ENCODE results near the gene CDK2.

CDK2 gene

DNA sequence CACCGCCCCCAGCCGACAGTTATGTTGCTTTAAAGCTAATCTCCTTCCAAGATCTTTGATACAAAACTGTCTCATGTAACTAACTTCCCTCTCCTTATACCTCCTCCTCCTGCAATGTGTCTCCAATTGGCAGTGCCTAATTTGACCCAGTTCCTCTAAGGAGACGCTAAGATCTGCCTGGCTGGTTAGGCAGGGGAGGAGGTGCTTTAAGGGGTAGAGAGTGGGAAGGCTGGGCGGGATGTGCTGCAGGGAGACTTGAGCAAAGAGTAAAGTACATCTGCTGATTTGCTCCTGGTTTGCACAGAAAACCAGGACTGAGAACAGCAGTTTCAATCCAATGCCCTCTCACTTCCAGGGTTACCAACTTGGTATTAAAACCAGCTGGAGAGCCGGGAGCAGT, 46.9 kb downstream of the CDK2 start:
- no peak for DNase-seq (ENCODE audit: low spot score)

DNA sequence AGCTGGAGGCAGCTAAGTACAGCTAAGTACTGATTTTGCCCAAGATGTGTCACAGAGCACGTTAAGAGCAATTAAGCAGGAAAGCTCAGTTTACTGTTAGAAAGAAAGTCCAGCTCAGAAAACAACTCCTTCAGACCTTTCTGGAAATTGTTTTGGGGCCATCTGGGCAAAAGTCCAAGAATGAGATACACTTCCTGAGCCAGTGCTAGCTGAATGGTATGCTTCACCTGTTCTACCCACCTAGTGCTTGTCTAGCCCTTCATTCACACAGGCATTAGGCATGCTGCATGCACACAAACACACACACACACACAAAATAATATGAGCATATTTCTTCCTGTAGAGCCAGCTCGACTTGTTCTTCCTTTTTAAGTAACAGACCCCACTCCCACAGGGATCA, 47.6 kb downstream of the CDK2 start:
- no peak for DNase-seq (ENCODE audit: low spot score)

DNA sequence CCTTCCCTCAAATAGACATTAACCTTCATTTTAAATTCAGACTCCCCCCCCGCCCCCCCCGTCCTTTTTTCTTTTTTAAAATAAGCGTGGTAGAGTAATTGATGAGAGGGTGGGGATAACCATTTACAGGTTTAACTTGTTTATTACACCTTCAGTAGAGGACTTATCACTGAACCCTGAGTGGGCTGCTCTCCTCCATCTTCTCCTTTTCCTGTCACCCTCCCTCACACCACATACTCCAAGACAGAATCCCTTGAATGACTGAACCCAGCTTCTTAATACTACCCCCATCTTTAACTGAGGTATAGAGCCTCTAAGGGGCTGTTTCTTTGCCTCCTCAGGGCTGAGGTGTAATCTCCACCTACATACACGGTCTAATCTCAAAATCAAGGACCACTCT, 50.6 kb downstream of the CDK2 start:
- DNase-seq (ENCODE audit: low spot score), result no peak

DNA sequence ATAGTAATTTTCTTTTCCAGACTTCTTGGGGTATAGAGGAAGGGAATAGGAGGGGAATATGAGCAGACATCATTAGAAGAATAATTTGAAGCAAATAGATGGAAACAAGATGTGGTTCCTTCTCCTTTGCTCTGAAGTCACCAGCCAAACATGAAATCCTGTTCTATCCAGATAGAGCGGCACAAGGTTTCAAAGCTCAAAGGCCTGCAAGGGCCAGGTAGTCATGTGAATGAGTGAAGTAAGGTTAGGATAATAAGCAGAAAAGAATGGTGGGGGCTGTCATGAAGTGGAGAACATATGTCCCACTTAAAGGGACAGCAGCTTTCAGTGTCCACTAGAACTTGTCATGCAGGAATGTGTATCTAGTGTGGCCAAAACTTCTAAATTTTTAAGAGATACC, 51.7 kb downstream of the CDK2 start:
- DNase-seq (ENCODE audit: low spot score), result no peak

DNA sequence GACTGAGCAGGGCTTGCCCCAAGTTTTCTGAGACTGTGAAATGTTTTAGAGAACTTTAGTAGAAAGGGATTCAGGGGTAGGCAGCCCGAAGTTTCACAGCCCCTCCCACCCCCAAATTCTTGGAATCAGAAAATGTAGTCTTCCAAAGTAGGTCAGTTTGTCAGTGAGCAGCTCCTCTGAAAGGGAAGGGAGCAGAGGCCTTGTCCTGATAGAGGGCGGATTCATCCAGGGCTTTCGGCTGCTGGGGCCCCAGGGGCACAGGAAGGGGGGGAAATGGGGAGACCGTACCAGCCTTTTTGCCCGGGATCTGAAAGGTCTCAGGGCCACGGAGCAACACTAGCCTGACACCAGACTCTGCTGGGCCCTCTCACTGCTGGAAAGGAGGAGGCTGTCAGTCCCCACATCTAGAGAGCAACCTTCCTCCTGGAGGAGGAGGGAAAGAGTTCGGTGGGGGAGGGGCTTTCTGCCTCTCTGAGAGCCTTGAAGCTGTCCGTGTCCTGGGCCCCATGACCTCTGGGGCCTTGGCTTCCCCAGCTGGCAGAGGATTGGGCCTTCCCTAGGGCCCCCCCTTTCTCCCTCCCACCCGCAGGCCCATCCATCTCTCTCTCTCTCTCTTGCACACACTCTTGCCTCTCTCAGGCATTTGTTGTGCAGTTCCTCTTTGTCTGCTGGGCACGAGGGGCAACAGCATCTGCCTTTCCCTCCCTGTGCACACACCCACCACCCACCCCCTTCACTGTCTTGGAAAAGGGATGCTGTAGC, 54.0 kb downstream of the CDK2 start, which contains the start of gene IKZF4:
IKZF4 (plus strand) TSS at position 621 of the 762 bp plus-strand sequence. CDS start 451 bp downstream, outside the sequence.
- DNase-seq (ENCODE audit: low spot score), result peak; percentile 26

DNA sequence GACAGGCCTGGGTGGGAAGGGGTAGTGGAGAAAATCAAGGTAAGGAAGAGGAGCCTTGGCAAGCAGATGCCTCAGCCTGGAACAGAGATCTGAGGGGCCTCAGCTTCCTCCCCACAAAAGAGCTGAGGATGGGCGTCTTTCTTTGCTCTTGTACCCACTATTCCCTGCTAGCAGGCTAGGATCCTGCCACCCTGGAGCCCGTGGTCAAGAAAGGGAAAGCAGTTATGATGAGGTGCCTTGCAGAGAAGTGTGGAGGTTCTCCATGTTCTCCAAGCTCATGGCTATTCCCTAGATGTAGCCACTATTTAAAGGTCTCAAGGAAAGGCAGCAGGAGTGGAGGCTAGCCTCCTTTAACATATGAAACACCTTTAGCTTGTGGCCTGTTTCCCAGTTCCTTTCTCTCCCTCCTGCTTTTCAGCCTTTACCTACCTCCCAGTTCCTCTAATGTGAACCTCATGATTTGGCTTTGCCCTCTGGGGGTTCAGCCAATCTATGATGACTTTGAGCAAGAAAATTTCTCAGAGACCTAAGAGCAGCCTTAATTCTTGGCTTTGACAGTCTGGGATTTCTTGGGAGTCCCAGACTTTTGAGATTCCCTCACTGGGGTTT, 55.4 kb downstream of the CDK2 start:
- no peak for DNase-seq (ENCODE audit: low spot score)

All from globus pallidus (tissue), 1 donor.